Measurements from ENCODE around the gene HENMT1. TPM values are rescaled to one million over a fixed set of nuclear protein-coding genes. Genes with fewer than 3 reads are reported as not detected.
"Not testable (repeated sequence)": the region's sequence is repeated elsewhere in the genome, so short reads cannot be mapped to it uniquely, and the experiment has no call there.

Gene HENMT1
- total RNA-seq, 1 experiment from 2014 or later = 11.0 TPM

GRCh38 chr1:108704496-108704895 is 43.6 kb upstream of the HENMT1 start:
- no peaks in the 10 kb centered on the region for H3K9me3 ChIP-seq (ENCODE audit: low read depth, low read length, poor library complexity, severe bottlenecking)
- CTCF ChIA-PET = no interaction called here
- intact Hi-C loops (cut with micrococcal nuclease; ENCODE audit: unreplicated experiment) = no loop called here
- no peak overlapping the region for H3K4me3 ChIP-seq (ENCODE audit: low read depth, low read length, poor library complexity, severe bottlenecking)
- DNase-seq (ENCODE audit: low spot score) = no peak
- H3K27me3 ChIP-seq (replicated peaks; ENCODE audit: insufficient read depth, low read depth, low read length, poor library complexity) = no peaks in the 10 kb centered on the region
- H3K27ac ChIP-seq (ENCODE audit: low read depth, low read length, poor library complexity, severe bottlenecking) = no peak overlapping the region
- peaks cover 25% of the 10 kb centered on the region for H3K36me3 ChIP-seq (ENCODE audit: insufficient read depth, low read length, poor library complexity, severe bottlenecking)
- POLR2A ChIA-PET (ENCODE audit: low non-redundant PET) = no interaction called here
- no peaks in the 10 kb centered on the region for H3K4me1 ChIP-seq (ENCODE audit: insufficient read depth, low read length, poor library complexity, severe bottlenecking)
- BruUV-seq (replicated peaks) = no TSS peak
- TF ChIP-seq CTCF (conservative IDR thresholded peaks at IDR 0.05; ENCODE audit: low read depth, low read length) = no peak
- TF ChIP-seq EZH2 (IDR thresholded peaks at IDR 0.05; ENCODE audit: borderline replicate concordance, low read depth, low read length, poor library complexity, severe bottlenecking) = no peak

GRCh38 chr1:108703939-108704338 is 43.0 kb upstream of the HENMT1 start:
- TF ChIP-seq CTCF (conservative IDR thresholded peaks at IDR 0.05; ENCODE audit: low read depth, low read length) = no peak
- TF ChIP-seq EZH2 (IDR thresholded peaks at IDR 0.05; ENCODE audit: borderline replicate concordance, low read depth, low read length, poor library complexity, severe bottlenecking) = no peak
- Histone ChIP-seq H3K4me3 (ENCODE audit: low read depth, low read length, poor library complexity, severe bottlenecking) (no peak overlapping the region), H3K36me3 (ENCODE audit: insufficient read depth, low read length, poor library complexity, severe bottlenecking) (peaks cover 30% of the 10 kb centered on the region), H3K9me3 (ENCODE audit: low read depth, low read length, poor library complexity, severe bottlenecking) (no peaks in the 10 kb centered on the region), H3K27me3 (replicated peaks; ENCODE audit: insufficient read depth, low read depth, low read length, poor library complexity) (no peaks in the 10 kb centered on the region), H3K27ac (ENCODE audit: low read depth, low read length, poor library complexity, severe bottlenecking) (no peak overlapping the region), H3K4me1 (ENCODE audit: insufficient read depth, low read length, poor library complexity, severe bottlenecking) (no peaks in the 10 kb centered on the region)
- BruUV-seq (replicated peaks) = no TSS peak
- intact Hi-C loops (cut with micrococcal nuclease; ENCODE audit: unreplicated experiment) = no loop called here
- CTCF ChIA-PET = no interaction called here
- DNase-seq (ENCODE audit: low spot score) = no peak
- POLR2A ChIA-PET (ENCODE audit: low non-redundant PET) = no interaction called here

- peaks cover 48% of the 10 kb centered on the region for H3K36me3 ChIP-seq (ENCODE audit: insufficient read depth, low read length, poor library complexity, severe bottlenecking)
- H3K4me3 ChIP-seq (ENCODE audit: low read depth, low read length, poor library complexity, severe bottlenecking); H3K4me1 ChIP-seq (ENCODE audit: insufficient read depth, low read length, poor library complexity, severe bottlenecking); H3K27ac ChIP-seq (ENCODE audit: low read depth, low read length, poor library complexity, severe bottlenecking); DNase-seq (ENCODE audit: low spot score); H3K27me3 ChIP-seq (replicated peaks; ENCODE audit: insufficient read depth, low read depth, low read length, poor library complexity); BruUV-seq (replicated peaks); CTCF ChIA-PET; POLR2A ChIA-PET (ENCODE audit: low non-redundant PET); H3K9me3 ChIP-seq (ENCODE audit: low read depth, low read length, poor library complexity, severe bottlenecking); intact Hi-C loops (cut with micrococcal nuclease; ENCODE audit: unreplicated experiment): not testable (repeated sequence)
Measured at GRCh38 chr1:108702109-108702508, 41.2 kb upstream of the HENMT1 start.

- TF ChIP-seq EZH2 (IDR thresholded peaks at IDR 0.05; ENCODE audit: borderline replicate concordance, low read depth, low read length, poor library complexity, severe bottlenecking) (no peak), CTCF (conservative IDR thresholded peaks at IDR 0.05; ENCODE audit: low read depth, low read length) (no peak)
- H3K27ac ChIP-seq (ENCODE audit: low read depth, low read length, poor library complexity, severe bottlenecking) = no peak overlapping the region
- no TSS peak for BruUV-seq (replicated peaks)
- no peak overlapping the region for H3K4me3 ChIP-seq (ENCODE audit: low read depth, low read length, poor library complexity, severe bottlenecking)
- peaks cover 56% of the 10 kb centered on the region for H3K36me3 ChIP-seq (ENCODE audit: insufficient read depth, low read length, poor library complexity, severe bottlenecking)
- intact Hi-C loops (cut with micrococcal nuclease; ENCODE audit: unreplicated experiment) = no loop called here
- H3K9me3 ChIP-seq (ENCODE audit: low read depth, low read length, poor library complexity, severe bottlenecking) = no peaks in the 10 kb centered on the region
- no peaks in the 10 kb centered on the region for H3K27me3 ChIP-seq (replicated peaks; ENCODE audit: insufficient read depth, low read depth, low read length, poor library complexity)
- ChIA-PET CTCF (no interaction called here), POLR2A (ENCODE audit: low non-redundant PET) (no interaction called here)
- no peaks in the 10 kb centered on the region for H3K4me1 ChIP-seq (ENCODE audit: insufficient read depth, low read length, poor library complexity, severe bottlenecking)
- DNase-seq (ENCODE audit: low spot score) = no peak
Measured at GRCh38 chr1:108701176-108701849, 40.4 kb upstream of the HENMT1 start.
